LoVo (cell line): ENCODE measurements around the gene RAN.
"Not testable (repeated sequence)": the region's sequence is repeated elsewhere in the genome, so short reads cannot be mapped to it uniquely, and the experiment has no call there.

Source experiments
- DNase-seq: peaks from one replicate; pipeline ENCODE4 v3.0.0-alpha.2; 2016; ENCODE audit warnings: low spot score

Gene RAN

GRCh38 chr12:130849561-130850417 lies 22.1 kb upstream of the RAN start:
- peak; percentile 59 for DNase-seq

- no peak for DNase-seq
Observed at GRCh38 chr12:130850418-130851021, 21.3 kb upstream of the RAN start.

GRCh38 chr12:130856088-130856487 lies 15.8 kb upstream of the RAN start:
- no peak for DNase-seq

GRCh38 chr12:130858084-130858483 lies 13.8 kb upstream of the RAN start:
- DNase-seq, result no peak

- DNase-seq, result no peak
Observed at GRCh38 chr12:130859161-130859560, 12.7 kb upstream of the RAN start.

DNA sequence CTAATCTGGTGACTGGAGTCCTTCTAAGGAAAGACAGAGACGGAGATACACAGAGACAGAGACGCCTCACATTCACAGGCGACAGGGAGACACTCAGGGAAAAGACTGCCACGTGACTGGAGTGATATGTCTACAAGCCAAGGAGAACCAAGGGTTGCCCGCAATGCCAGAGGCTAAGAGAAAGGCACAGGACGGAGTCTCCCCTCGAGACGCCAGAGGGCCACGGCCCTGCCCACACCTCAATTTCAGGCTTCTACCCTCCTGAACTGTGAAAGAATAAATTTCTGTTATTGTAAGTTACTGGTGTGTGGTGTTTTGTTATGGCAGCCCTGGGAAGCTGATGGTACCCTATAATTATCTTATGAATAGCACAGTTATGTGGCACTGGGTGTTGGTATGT lies 11.6 kb upstream of the RAN start:
- no peak for DNase-seq

DNA sequence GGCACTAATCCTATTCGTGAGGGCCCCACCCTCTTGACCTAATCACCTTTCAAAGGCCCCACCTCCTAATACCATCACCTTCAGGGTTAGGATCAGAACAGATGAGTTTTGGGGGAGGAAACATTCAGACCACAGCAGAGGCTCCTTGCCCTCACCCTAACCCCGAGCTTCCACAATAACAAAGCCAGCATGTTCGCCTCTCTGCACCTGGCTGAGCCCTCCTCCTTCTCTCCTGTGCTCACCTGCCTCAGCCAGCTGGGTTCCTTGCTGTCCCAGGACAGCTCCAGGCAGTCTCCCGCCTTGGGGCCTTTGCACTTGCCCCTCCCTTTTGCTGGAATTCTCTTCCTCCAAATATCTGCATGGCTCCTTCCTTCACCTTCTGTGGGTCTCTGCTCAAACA lies 9.7 kb upstream of the RAN start:
- DNase-seq, result no peak

- DNase-seq, result not testable (repeated sequence)
Observed at GRCh38 chr12:130862771-130863170, 9.1 kb upstream of the RAN start.

DNA sequence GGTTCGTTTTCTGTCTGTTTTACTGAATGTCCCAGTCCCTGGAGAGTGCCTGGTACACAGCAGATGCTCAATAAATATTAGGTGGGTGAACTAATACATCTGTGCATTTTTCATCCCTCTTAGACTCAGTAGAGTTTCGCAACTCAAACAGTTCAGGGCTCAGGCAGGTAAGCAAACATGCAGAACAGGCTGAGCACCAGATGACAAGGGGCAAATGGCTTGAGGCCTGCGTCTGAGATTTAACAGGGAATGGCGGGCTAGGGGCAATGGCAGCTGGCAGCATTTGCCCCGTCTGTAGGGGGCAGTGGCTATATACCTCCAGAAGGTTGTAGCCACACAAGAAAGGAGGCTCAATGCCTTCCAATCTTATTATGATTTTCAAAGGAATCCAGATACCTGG lies 8.6 kb upstream of the RAN start:
- no peak for DNase-seq

DNA sequence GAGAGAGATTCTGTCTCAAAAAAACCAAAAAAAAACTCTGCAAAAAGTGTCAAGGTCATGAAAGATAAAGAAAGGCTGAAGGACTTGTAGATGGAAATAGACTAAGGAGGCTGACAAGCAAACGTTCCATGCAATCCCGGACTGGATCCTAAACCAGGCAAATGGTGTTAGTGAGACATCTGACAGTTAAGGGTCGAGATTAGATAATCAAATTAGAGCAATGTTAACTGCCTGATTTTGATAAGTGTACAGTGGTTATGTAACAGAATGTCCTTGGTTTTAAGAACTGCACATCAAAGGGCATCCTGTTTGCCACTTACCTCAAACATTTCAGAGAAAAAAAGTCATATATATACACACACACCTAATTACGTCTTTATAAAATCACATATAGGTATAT lies 3.5 kb upstream of the RAN start:
- no peak for DNase-seq

DNA sequence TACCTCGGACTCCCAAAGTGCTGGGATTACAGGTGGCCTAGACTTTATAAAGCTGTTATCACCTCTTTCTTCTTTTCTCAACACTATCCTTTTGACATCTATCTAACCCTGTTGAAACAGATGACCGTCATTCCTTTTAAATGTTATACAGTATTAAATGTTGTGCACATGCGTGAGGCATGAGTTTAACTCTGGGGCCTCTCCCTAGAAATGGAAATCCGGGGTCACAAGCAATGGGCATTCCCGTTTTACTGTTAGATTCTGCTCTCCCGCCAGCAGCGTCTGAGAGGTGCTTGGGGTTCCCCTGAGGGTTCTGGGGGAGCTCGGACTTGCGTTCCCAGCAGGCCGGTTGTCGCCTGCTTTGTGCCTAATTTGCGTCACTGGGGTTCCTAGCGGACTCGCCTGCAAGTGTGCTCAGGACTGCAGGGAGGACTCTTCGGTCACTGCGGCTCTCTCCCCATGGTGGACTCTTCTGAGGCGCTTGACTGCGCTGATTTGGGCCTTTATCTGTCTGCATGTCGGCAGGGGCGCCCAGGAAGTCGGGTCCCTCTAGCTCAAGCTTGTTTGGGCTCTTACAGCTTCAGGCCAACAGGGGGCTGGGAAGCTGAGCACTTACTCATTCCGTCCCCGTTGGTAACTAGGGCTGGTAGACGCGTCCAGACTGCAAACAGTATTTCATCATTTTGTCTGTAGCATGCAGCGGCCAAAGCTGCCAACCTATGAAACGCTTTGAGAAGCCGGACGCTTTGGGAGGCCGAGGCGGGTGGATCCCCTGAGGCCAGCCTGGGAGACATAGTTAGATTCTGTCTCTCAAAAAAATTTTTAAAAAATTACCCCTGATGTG lies 1.2 kb upstream of the RAN start:
- DNase-seq, result peak; percentile 81

DNA sequence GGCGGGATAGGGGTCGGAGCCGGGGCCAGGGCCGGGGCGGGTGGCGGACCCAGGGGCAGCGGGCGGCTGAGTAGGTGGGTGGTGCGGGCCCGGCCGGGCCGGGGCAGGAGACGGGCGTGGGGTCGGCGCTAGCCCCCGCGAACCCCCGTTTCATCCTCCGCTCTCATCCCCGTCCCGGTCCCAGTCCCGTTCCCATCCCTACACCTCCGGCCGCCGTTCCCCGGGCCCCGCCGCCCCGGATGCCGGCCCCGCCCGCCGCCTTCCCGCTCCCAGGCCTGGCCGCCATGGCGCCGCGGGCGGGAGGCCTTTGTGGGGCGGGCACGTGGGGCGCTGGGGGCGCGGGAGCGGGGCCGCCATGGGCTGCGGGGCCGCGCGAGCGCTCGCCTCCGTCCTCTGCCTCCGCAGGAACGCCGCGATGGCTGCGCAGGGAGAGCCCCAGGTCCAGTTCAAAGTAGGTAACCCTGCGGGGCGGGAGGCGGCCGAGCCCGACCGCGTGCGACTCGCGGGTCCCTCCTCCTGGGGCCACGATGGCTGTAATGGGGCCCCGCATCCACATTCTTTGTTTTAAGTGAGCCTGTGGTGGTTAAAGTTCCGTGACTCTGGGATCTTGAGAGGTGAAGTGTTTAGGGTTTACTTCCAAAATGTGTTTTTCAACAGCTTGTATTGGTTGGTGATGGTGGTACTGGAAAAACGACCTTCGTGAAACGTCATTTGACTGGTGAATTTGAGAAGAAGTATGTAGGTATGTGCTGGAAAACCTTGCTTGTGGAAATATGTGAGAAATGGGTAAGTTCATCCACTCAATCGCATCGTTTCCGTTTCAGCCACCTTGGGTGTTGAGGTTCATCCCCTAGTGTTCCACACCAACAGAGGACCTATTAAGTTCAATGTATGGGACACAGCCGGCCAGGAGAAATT lies 572 bp downstream of the RAN start:
- DNase-seq, result peak; percentile 16

DNA sequence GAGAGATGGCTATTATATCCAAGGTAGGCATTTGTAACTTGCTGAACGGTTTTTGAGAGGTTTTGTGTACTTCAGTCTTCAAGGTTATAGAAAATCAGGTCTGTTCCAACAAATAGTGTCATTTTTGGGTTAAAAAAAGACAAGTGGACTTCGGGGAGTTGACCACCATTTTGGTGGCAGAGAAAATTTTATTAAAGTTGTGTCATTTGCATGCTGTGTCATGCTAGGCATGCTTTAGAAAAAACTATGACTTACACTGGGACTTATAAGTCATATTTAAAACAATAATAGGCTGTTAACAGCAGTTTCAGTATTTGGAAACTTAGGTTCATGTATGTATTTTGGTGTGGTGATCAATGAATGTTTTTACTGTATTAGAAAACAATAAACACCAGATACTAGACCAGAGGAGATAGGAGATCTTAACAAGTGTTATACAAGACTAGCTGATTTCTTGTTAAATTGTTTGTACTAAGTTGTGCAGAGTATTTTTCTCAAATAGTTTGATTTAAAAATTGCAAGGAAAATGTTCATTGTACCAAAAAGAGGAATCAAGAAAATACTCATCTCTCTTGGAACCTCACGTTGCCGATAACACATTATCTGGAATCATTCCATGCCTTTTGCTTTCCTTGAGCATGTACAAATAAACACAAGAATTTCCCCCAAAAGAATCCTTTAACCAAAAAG lies 1.4 kb downstream of the RAN start:
- DNase-seq, result no peak

GRCh38 chr12:130873825-130874224 lies 2.0 kb downstream of the RAN start:
- no peak for DNase-seq

DNA sequence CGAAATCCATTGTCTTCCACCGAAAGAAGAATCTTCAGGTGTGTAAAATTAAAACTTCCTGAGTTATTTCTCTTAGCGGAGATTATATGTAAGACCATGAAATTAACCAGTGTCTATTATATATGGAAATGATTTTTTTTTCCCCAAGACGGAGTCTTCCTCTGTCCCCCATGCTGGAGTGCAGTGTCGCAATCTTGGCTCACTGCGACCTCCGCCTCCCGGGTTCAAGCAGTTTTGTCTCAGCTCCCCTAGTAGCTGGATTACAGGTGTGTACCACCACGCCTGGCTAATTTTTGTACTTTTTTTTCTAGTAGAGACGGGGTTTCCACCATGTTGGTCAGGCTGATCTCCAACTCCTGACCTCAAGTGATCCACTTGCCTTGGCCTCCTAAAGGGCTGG lies 2.8 kb downstream of the RAN start:
- no peak for DNase-seq

- no peak for DNase-seq
Observed at GRCh38 chr12:130875193-130875592, 3.3 kb downstream of the RAN start.

DNA sequence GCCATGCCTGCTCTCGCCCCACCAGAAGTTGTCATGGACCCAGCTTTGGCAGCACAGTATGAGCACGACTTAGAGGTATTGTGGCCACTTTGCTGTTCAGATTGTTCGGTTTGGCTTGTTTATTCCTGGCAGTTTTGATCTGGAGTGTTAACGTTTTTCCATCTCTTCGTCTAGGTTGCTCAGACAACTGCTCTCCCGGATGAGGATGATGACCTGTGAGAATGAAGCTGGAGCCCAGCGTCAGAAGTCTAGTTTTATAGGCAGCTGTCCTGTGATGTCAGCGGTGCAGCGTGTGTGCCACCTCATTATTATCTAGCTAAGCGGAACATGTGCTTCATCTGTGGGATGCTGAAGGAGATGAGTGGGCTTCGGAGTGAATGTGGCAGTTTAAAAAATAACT lies 3.8 kb downstream of the RAN start:
- not testable (repeated sequence) for DNase-seq

- DNase-seq, result no peak
Observed at GRCh38 chr12:130876297-130876696, 4.4 kb downstream of the RAN start.

DNA sequence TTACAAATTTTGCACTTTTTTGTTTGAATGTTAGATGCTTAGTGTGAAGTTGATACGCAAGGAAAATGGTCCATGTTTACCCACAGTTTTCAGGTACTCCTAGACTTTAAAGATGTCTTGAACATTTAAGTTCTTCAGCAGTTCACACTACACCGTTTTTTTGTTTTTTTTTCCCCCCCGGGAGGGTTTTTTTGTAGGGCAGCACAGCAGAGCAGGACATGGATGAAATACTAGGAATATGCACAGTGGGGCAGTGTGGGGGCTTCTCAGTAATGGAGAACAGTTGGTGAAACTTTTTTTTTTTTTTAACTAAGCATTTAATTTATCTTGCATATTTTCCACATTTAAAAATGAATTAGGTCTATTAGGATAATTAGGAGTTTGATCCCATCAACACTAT lies 4.9 kb downstream of the RAN start:
- no peak for DNase-seq

- no peak for DNase-seq
Observed at GRCh38 chr12:130877333-130877732, 5.5 kb downstream of the RAN start.
